ENCODE results near the gene GIT1. TPM values are rescaled to one million over a fixed set of nuclear protein-coding genes. Genes with fewer than 3 reads are reported as not detected.

GIT1 gene
- total RNA-seq, 1 donor from 2014 or later: 81.0 TPM

- Mint-ChIP-seq H3K9me3 (no peaks in the 10 kb centered on the region), H3K36me3 (ENCODE audit: low read depth) (peaks cover 6% of the 10 kb centered on the region), H3K27me3 (ENCODE audit: insufficient read depth) (no peaks in the 10 kb centered on the region), H3K27ac (no peak overlapping the region), H3K4me1 (ENCODE audit: low read depth) (peaks cover 64% of the 10 kb centered on the region), H3K4me3 (peak overlapping the region; percentile 96)
- intact Hi-C loops (cut with micrococcal nuclease): no loop called here
- DNase-seq (ENCODE audit: low spot score): no peak
These were observed 2.6 kb downstream of the GIT1 start for GRCh38 chr17:29586676-29587469.

GRCh38 chr17:29585080-29585751 is 4.2 kb downstream of the GIT1 start:
- H3K4me1 Mint-ChIP-seq (ENCODE audit: low read depth): peaks cover 54% of the 10 kb centered on the region
- peak overlapping the region; percentile 45 for H3K4me3 Mint-ChIP-seq
- H3K27me3 Mint-ChIP-seq (ENCODE audit: insufficient read depth): no peaks in the 10 kb centered on the region
- H3K9me3 Mint-ChIP-seq: no peaks in the 10 kb centered on the region
- H3K27ac Mint-ChIP-seq: no peak overlapping the region
- DNase-seq (ENCODE audit: low spot score): no peak
- peaks cover 14% of the 10 kb centered on the region for H3K36me3 Mint-ChIP-seq (ENCODE audit: low read depth)
- intact Hi-C loops (cut with micrococcal nuclease): no loop called here

GRCh38 chr17:29584452-29585079 is 4.9 kb downstream of the GIT1 start:
- intact Hi-C loops (cut with micrococcal nuclease): no loop called here
- no peak overlapping the region for H3K4me3 Mint-ChIP-seq
- H3K9me3 Mint-ChIP-seq: no peaks in the 10 kb centered on the region
- peaks cover 58% of the 10 kb centered on the region for H3K4me1 Mint-ChIP-seq (ENCODE audit: low read depth)
- peaks cover 19% of the 10 kb centered on the region for H3K36me3 Mint-ChIP-seq (ENCODE audit: low read depth)
- H3K27ac Mint-ChIP-seq: no peak overlapping the region
- no peaks in the 10 kb centered on the region for H3K27me3 Mint-ChIP-seq (ENCODE audit: insufficient read depth)
- DNase-seq (ENCODE audit: low spot score): no peak

DNA sequence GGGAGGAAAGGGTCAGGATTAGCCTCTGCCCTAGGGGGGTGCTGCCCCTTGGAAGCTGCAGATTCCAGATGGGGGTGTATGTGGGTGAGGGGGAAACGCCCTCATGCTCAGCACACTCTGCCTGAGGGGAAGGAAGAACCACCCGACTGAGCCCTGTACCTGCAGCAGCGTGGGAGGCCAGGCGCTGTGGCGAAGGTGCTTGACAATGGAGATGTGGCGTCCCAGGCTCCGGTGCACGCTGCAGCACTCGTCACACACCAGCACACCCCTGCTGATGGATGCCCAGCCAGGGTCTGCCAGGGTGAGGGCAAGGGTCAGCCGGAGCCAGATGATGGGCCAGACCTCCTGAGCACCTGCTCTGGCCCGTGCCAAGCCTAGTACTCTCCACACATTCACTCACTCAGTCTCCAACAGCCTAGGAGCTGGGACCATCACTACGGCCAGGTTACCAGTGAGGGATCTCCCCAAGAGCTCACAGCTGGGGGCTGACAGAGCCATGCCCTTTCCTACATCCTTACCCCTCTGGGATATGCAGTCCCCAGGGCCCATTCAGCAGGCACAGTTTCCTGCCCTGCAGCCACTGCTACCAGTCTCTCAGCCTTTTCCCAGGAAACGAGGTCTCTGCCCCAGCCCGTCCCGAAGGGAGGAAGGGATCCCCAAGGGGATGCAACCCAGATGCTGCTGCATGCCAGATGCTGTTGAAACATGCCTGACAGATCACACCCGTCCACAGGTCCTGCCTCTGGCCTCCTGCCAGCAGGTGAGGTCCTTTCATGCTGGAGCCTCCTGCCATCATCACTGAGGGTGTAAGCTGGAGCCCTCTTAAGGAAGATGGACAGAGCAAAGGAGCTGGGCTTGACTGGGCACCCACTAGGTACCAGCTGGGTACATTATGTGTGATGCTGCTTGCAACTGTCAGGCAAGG is 5.9 kb downstream of the GIT1 start:
- Mint-ChIP-seq H3K4me3 (peak overlapping the region; percentile 11), H3K36me3 (ENCODE audit: low read depth) (peaks cover 19% of the 10 kb centered on the region), H3K9me3 (no peaks in the 10 kb centered on the region), H3K4me1 (ENCODE audit: low read depth) (peaks cover 58% of the 10 kb centered on the region), H3K27me3 (ENCODE audit: insufficient read depth) (no peaks in the 10 kb centered on the region), H3K27ac (no peak overlapping the region)
- DNase-seq (ENCODE audit: low spot score): no peak
- intact Hi-C loops (cut with micrococcal nuclease): no loop called here

DNA sequence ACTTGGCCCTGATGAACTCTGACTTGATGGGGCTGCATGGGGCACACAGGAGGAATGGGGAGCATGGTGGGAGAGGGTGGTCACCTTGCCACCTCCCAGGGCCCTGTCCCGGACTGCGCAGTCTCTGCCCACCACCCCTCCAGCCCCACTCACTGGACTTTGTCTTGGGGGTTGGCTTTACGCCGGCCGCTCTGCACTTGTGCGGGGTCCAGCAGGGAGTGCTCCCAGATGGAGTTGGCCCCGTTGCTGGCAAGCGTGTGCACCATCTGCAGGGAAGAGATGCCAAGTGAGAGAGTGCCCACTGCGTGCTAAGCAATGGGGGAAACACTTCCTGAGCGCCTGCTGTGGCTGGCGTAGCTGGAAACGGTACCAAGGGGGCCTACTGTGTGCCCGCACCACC is 6.7 kb downstream of the GIT1 start:
- Mint-ChIP-seq H3K36me3 (ENCODE audit: low read depth) (peaks cover 22% of the 10 kb centered on the region), H3K9me3 (no peaks in the 10 kb centered on the region), H3K27me3 (ENCODE audit: insufficient read depth) (no peaks in the 10 kb centered on the region), H3K4me1 (ENCODE audit: low read depth) (peaks cover 50% of the 10 kb centered on the region), H3K4me3 (no peak overlapping the region), H3K27ac (no peak overlapping the region)
- intact Hi-C loops (cut with micrococcal nuclease): no loop called here
- no peak for DNase-seq (ENCODE audit: low spot score)

DNA sequence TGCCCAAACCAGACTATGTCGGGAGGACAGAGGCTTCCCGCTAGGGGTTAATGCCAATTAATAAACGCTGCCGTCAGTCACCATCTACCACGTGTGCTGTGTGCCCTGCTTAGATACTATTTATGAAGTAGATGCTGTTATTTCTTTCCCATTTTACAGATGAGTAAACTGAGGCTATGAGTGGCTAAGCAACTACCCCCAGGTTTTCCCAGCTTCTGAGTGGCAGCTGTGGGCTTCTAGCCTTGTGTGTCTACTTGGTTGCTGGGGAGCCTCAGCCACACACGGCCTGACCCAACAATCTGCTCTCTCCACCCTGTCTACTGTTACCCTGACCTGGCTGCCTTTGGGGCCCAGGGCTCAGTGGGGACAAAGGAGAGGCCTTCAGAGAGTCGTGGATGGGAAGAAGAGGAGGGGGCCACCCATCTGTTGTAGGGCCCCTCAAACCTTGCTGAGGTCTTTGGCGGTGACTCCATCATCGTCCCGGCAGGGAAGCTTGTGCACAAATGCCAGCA is 7.1 kb downstream of the GIT1 start:
- intact Hi-C loops (cut with micrococcal nuclease): no loop called here
- peak overlapping the region; percentile 9 for H3K4me3 Mint-ChIP-seq

GRCh38 chr17:29581583-29582253 is 7.7 kb downstream of the GIT1 start:
- intact Hi-C loops (cut with micrococcal nuclease): no loop called here
- H3K4me1 Mint-ChIP-seq (ENCODE audit: low read depth): peaks cover 39% of the 10 kb centered on the region

More for the DNA sequence above, 7.1 kb downstream of the GIT1 start:
- peaks cover 25% of the 10 kb centered on the region for H3K36me3 Mint-ChIP-seq (ENCODE audit: low read depth)
- peaks cover 45% of the 10 kb centered on the region for H3K4me1 Mint-ChIP-seq (ENCODE audit: low read depth)
- DNase-seq (ENCODE audit: low spot score): no peak
- H3K9me3 Mint-ChIP-seq: no peaks in the 10 kb centered on the region
- H3K27me3 Mint-ChIP-seq (ENCODE audit: insufficient read depth): no peaks in the 10 kb centered on the region
- H3K27ac Mint-ChIP-seq: no peak overlapping the region

GRCh38 chr17:29579866-29580771 is 9.3 kb downstream of the GIT1 start:
- H3K9me3 Mint-ChIP-seq: no peaks in the 10 kb centered on the region
- DNase-seq (ENCODE audit: low spot score): peak; percentile 79
- peaks cover 29% of the 10 kb centered on the region for H3K36me3 Mint-ChIP-seq (ENCODE audit: low read depth)
- H3K4me1 Mint-ChIP-seq (ENCODE audit: low read depth): peaks cover 23% of the 10 kb centered on the region
- H3K27me3 Mint-ChIP-seq (ENCODE audit: insufficient read depth): no peaks in the 10 kb centered on the region
- intact Hi-C loops (cut with micrococcal nuclease): loop anchor here (1.0 kb wide), 4 partner anchors 9 to 351 kb away; partner anchors contain the start of gene GIT1
- peak overlapping the region; percentile 90 for H3K27ac Mint-ChIP-seq
- H3K4me3 Mint-ChIP-seq: no peak overlapping the region

More at GRCh38 chr17:29581583-29582253, 7.7 kb downstream of the GIT1 start:
- peaks cover 25% of the 10 kb centered on the region for H3K36me3 Mint-ChIP-seq (ENCODE audit: low read depth)
- no peak for DNase-seq (ENCODE audit: low spot score)
- no peaks in the 10 kb centered on the region for H3K9me3 Mint-ChIP-seq
- no peaks in the 10 kb centered on the region for H3K27me3 Mint-ChIP-seq (ENCODE audit: insufficient read depth)
- no peak overlapping the region for H3K4me3 Mint-ChIP-seq
- no peak overlapping the region for H3K27ac Mint-ChIP-seq

- Mint-ChIP-seq H3K4me3 (no peak overlapping the region), H3K27me3 (ENCODE audit: insufficient read depth) (no peaks in the 10 kb centered on the region), H3K9me3 (no peaks in the 10 kb centered on the region), H3K4me1 (ENCODE audit: low read depth) (peaks cover 11% of the 10 kb centered on the region), H3K27ac (no peak overlapping the region), H3K36me3 (ENCODE audit: low read depth) (peaks cover 36% of the 10 kb centered on the region)
- DNase-seq (ENCODE audit: low spot score): no peak
- intact Hi-C loops (cut with micrococcal nuclease): no loop called here
These were observed 10.6 kb downstream of the GIT1 start for GRCh38 chr17:29578626-29579485.

DNA sequence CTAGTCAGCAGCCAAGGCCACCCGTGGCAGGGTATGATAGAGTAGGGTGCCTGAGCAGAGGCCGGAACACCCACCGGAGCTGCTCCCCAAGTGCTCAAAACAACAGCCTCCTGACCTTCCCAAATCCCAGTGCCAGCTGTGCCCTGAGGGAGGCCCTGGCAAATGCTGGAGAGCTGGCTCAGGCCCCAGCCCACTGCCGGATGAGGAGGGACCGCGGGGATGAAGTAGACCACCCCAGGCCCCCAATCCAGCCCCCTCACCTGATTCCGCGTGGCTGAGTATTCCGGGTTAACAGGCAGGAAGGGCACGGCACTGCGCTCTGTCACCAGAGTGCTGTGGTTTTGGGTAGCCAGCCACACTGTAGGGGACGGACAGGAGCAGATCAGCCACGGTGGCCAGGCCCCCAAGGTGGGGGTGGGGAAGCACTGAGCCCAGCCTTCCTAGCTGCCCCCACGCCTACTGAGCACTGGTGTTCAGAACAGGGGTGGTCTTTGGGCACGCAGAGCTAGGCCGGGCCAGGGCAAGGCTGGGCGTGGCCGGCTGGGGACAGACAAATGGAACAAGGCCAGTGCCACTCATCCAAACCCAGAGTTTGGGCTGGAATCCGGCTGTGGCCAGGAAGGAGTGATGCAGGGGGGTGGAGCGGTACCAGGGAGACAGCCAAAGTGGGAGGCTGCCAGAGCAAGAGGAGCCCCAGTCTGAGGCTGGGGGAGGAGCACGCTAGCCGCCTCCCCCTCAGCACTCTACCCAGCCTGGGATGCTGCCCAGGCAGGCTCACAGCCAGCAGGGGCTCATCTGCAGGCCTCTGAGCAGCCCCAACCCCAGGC is 11.8 kb downstream of the GIT1 start:
- no peak overlapping the region for H3K4me3 Mint-ChIP-seq
- H3K36me3 Mint-ChIP-seq (ENCODE audit: low read depth): peaks cover 45% of the 10 kb centered on the region
- H3K27ac Mint-ChIP-seq: no peak overlapping the region
- no peak for DNase-seq (ENCODE audit: low spot score)
- intact Hi-C loops (cut with micrococcal nuclease): no loop called here
- peaks cover 8% of the 10 kb centered on the region for H3K4me1 Mint-ChIP-seq (ENCODE audit: low read depth)
- no peaks in the 10 kb centered on the region for H3K9me3 Mint-ChIP-seq
- H3K27me3 Mint-ChIP-seq (ENCODE audit: insufficient read depth): no peaks in the 10 kb centered on the region

Measured in activated T-helper 1 cell treated with anti-CD3 and anti-CD28 coated beads, Interleukin-12 subunit alpha, Interleukin-12 subunit beta, Interleukin-2, Interleukin-4 antibody, amounts not matched to agents 30 ng/mL and 10 ng/mL and 1 ng/mL, durations not matched to agents 14 hours and 24 hours and 36 hours (primary cell).